GM18861 (cell line): ENCODE results near the gene KRT84.
"Not testable (repeated sequence)": the region's sequence is repeated elsewhere in the genome, so short reads cannot be mapped to it uniquely, and the experiment has no call there.

Experiments used
- ATAC-seq: cut with Tn5 transposase; IDR thresholded peaks from one replicate; pipeline ENCODE4 v1.9.1; 2021; ENCODE audit not compliant: unreplicated experiment

The KRT84 gene

GRCh38 chr12:52411815-52412214, 26.4 kb upstream of the KRT84 start:
- no peak for ATAC-seq

DNA sequence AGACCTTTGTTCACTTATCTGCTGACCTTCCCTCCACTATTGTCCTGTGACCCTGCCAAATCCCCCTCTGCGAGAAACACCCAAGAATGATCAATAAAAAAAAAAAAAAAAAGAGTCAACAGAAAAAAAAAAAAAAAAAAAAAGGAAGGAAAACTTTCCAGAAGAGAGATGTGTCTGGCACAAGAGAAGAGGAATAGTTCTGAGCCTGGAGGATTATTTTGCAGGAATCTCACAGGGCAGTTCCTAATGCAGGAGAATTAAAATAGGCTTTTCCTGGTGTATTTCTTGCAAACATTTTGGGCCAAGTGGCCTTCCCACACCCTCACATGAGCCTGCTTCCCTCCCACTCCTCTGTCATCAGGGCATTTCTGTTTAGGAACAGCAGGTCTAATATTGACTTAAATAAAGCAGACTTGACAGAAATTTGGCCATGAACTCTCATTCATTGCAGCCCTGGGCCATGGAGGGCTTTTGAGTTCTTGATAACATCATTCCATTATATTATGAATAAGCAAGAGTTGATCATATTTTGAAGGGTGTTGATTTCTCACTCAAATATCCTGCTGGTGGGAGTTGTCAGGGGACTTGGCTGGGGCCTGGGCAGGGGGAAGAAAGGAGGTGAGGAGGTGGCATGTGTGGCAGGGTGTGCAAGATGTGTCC, 25.3 kb upstream of the KRT84 start:
- ATAC-seq: not testable (repeated sequence)

- ATAC-seq: no peak
Observed at GRCh38 chr12:52407918-52408317, 22.5 kb upstream of the KRT84 start.

DNA sequence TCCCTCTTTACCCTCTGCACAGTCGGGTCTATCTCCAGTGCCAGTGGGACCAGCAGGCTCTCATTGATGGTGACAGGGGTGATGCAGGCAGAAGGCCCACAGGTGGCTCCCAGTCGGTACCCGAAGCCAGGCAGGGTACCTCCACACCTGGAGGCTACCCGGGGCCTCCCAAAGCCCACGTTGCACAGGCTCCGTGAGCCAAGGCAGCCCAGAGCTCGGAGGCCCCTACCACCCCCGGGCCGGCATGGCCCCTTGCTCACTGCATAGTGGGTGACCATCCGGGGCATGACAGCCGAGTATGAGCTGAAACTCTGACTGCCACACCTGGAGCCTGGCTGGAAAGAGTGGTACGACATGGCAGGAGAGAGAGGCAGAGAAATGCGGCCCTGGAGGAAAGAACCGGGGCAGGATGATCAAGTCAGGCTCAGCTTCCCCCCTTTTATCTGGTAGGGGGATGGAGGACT, 20.5 kb upstream of the KRT84 start, which contains the start of gene KRT82:
Gene KRT82 (minus strand): TSS at position 414 of the 464 bp plus-strand sequence. CDS start 58 bp downstream, at position 356.
- ATAC-seq: no peak

DNA sequence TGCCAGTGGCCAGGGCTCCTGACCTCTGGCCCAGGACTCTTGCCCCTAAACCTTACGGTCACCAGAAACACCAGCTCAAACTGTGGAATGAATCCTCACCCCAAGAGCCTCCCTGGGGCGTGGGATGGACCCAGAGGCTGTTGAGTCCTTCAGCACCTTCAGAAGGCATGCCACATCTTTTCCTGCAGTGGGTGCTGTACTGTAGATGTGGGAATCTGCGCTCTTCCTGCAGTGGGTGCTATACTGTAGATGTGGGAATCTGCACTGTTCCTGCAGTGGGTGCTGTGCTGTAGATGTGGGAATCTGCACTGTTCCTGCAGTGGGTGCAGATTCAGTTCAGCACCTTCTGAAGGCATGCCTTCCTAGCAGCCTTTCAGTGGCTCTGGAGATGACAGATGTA, 19.5 kb upstream of the KRT84 start:
- no peak for ATAC-seq

- ATAC-seq: no peak
Observed at GRCh38 chr12:52403561-52403960, 18.1 kb upstream of the KRT84 start.

DNA sequence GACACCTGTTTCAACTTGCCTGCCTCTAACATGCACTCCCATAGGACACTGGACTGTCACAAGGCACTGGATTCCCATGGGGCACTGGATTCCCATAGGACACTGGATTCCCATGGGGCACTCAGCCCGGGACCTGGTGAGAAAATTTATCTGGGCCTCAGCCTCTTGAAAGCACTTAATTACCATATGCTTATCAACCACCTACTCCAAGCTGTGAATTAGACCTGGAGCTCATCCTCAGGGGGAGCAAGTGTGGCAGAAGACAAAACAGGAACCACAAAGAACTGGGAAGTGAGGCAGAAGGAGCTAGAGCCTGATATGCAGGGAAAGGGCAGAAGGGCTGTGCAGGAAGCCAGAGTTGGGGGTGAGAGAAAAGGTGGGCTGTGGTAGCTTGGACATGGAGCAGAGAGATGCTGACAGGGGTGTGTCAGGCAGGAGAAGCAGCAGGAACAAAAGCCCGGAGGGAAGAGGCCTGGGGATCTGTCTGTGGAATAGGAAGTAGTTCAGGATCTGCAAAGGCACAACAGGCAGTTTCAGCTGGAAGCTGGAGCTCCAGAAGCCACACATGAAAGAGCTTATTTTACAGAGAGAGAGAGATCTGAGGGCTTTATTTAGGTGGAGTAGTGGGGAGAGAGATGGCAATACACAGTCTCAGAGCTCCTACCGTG, 17.6 kb upstream of the KRT84 start:
- ATAC-seq: no peak

DNA sequence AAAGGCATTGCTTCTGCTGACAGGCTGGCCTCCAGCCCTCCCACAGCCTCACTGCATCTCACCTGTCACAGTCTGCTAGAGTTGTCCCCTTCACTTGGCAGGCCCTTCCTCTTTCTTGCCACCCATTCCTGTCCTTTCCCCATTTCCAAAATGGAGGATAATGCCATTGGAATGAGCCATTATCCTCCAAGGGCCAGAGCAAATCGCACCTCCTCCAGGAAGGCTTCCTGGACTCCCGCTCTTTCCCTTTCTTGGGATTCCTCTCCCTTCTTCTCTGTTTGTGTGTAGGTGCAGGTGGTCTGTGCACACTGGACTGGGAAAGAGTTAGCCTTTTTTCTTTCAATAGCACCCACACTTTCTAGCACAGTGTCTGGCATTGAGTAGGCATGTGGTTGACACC, 16.9 kb upstream of the KRT84 start:
- no peak for ATAC-seq

GRCh38 chr12:52401926-52402325, 16.5 kb upstream of the KRT84 start:
- ATAC-seq: no peak

GRCh38 chr12:52401526-52401925, 16.1 kb upstream of the KRT84 start:
- ATAC-seq: no peak

DNA sequence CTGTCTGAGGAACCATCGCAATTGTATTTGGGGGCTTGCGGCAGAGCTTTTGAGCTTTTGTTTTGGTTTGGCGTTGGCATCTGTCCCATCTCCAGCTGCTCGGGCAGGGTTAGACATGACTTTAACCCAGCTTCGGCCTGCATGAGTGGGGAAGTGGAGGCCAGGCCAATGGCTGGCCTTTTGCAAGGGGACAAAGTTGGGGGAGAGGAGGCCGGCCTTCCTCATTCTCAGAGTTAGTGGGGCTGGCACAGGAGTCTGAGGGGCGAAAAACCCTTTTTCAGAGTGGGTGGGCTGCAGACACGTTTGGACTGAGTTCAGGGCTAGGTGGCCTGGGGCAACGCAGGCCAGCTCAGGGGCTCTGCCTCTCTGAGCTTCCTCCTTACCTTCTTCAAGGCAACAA, 15.5 kb upstream of the KRT84 start:
- no peak for ATAC-seq

DNA sequence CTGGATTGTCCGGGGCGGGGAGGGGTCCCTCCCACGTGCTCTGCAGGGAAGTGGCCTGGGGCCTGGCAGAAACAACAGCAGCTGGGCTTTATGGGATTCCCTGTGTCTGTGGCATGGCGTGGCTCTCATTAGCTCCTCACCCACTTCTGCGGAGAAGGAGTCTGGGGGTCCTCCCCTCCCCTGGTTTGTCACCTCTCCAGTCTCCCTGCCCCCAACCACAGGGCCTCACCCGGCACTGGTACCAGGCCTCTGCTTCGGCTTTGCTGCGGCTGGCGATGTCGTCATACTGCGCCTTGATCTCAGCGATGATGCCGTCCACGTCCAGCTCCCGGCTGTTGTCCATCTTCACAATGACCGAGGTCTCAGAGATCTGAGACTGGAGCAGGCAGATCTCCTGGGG, 14.3 kb upstream of the KRT84 start:
- ATAC-seq: no peak

GRCh38 chr12:52398176-52398575, 12.7 kb upstream of the KRT84 start:
- ATAC-seq: no peak

- no peak for ATAC-seq
Observed at GRCh38 chr12:52396656-52397055, 11.2 kb upstream of the KRT84 start.

DNA sequence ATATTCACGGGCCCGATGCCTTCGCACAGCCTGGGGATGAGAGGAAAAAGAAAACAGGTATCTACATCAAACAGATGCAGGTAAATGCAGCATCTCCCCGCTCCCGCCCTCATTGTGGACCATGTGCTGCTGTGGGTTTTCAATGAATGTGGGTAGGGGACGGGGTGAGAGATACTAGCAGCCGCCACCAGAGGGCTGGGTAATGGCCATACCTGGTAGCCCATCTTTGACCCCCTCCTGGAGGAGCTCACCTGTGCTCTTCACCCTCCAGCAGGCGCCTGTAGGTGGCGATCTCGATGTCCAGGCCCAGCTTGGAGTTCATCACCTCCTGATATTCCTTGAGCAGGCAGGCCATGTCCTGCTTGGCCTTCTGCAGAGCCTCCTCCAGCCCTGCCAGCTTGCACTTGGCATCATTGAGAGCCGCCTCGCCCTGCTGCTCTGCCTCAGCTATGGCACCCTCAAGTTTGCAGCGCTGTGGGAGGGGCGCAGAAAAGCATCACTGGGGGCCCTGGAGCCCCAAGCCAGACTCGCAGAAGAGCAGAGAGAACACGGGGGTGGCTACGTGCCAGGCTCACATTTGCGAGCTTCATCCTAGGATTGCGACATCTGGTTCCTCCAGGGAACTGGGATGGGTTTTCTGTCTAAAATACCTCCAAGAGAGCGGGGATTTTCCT, 10.4 kb upstream of the KRT84 start:
- ATAC-seq: no peak

DNA sequence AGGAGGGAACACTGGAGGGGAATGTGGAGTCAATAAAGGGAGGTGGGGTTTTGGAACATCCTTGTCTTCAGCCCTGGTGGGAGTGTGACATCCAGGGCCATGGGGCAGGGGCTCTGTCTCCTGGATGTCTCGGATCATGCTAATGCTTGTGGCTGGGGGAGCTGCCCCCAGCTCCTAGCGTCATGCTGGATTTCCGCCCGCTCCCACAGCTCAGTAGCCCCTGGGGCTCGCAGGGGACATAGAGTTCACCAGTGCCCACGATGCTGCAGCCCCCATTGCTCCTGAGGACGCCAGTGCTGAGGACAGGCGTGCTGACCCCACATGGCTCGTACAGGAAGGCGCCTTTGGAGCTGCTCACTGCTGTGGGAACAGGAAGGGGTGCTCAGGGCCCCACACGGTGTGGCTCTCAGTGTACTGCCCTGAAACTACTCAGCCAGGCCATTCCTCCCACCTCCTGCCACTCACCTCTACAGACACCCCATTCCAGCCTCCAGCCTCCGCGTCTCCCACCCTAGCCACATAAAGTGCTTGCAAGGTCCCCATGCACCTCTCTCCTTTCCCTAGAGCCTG, 9.5 kb upstream of the KRT84 start:
- ATAC-seq: no peak

DNA sequence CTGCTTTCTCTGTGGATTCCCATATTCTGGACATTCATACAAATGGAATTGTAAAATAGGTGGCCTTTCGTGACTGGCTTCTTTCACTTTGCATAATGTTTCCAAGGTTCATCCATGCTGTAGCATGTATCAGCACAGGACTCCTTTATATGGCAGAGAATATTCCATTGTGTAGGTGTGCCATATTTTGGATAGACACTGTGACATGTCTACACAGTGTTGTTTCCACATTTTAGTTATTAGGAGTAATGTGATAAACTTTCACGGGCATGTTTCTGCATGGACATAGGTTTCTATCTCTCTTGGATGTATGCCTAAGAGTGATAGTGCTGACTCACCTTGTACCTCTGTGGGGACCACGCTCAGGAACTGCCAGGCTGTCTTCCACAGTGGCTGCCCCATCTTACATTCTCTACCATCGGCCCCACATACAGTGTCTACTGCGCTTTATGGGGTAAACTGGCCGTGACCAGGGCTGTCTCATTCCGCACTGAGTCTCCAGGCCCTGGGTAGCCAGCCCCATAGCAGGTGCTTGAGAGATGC, 7.1 kb upstream of the KRT84 start:
- ATAC-seq: no peak

DNA sequence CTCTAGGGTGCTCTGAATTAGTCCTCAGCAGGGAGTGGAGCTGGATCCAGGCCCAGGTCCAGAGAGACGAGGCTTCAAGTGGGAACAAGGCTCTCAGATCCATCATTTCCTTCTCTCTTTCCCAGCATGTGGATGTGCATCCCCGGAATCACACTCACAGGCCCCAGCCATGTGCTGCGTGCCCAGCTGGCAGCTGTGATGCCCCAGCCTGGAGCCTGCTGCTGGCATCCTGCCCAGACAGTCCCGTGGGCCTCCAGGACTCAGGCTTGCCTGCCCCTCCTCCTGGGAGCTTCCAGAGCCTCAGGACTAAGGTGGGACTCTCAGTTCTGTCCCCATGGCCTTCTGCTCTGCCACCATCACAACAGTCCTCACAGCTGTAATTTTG, 6.2 kb upstream of the KRT84 start:
- no peak for ATAC-seq

DNA sequence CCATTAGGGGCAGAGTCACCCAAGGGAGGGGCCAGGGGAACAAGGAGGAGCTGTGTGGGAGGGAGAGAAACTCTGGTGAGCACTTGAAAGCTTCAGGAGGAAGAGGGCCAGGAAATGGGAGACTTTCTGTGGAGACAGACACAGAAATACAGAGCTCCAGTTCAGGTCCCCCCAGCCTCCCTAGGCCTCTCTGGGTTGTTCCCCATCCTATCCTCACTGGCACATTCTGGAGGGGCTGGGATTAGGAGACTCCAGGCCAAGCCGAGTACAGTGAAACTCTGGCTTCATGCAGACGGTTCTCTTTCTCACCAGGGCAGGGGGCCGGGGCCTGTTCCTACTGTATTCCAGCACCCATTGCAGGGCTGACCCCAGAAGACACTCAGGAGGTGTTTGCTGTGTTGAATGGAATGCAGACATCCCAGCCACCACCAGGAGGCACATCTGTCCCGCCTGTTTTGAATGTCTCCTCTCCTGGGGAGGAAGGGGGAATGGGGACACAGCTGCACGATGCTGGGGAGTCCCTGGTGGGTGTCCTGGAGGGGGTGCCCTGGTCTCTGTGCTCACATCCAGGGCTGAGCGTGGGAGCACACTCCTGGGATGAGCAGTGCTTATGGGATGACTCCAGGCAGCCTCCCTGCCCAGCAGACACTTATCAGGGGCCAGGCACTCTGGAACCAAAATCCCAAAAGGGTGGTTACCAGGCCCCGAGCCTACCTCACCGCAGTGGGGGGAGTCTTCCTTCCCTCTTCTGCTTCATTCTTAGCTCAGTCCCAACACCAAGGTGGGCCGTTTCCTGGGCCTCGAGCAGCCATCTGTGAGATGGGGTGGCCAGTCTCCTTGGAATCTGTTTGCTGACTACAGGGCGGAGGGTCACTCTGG, 5.5 kb upstream of the KRT84 start:
- no peak for ATAC-seq
